Adrenal gland (tissue), 5 donors: ENCODE measurements around the gene CELF2.

ENCODE experiments used
- CTCF ChIP-seq, 6 experiments: fragments of 450-650 bp in 4 of 6; fragments of 200-600 bp in 2 of 6; sonication (generic) in 1 of 6; IDR thresholded peaks; 1 replicate in 5 of 6; 2 replicates in 1 of 6; pipeline versions ENCODE4 v1.5.1 to v1.8.0; 2016 to 2021; ENCODE audit warnings: antibody characterized with exemption in 6 of 6, mild to moderate bottlenecking in 2 of 6, moderate library complexity in 1 of 6
- POLR2A ChIP-seq, 2 donors: fragments of 450-650 bp; IDR thresholded peaks; one replicate each; pipeline ENCODE4 v1.6.1; 2017; ENCODE audit warnings: antibody characterized with exemption in 2 of 2, mild to moderate bottlenecking in 2 of 2, moderate library complexity in 1 of 2
- donor health status: DM: no; HTN: no; CAD: no.

GRCh38 chr10:11237571-11237970 lies 219.9 kb downstream of the CELF2 start:
- no peak for TF ChIP-seq CTCF (IDR thresholded peaks at IDR 0.05)
- TF ChIP-seq POLR2A (IDR thresholded peaks at IDR 0.05), result no peak
